Measurements from ENCODE around the gene CEP131.

Gene CEP131

GRCh38 chr17:81160747-81161453 is 61.9 kb downstream of the CEP131 start (continued):
- TF ChIP-seq CTCF (tag by site-specific recombination; IDR thresholded peaks at IDR 0.05) (no peak), ZNF157 (tag by site-specific recombination; IDR thresholded peaks at IDR 0.05) (no peak), ZNF76 (tag by site-specific recombination; IDR thresholded peaks at IDR 0.05; ENCODE audit: borderline replicate concordance, low read depth) (no peak), ZNF747 (tag by site-specific recombination; IDR thresholded peaks at IDR 0.05) (no peak)

- no peak overlapping the region for H3K27ac ChIP-seq (ENCODE audit: extremely low read depth, low read depth, low read length)
- H3K4me1 ChIP-seq (ENCODE audit: control insufficient read depth, insufficient read depth, low read length), result peaks cover 2% of the 10 kb centered on the region; the same call in 1 of the 2 replicates
- H3K36me3 ChIP-seq (ENCODE audit: control insufficient read depth in 2 of 2, insufficient read depth in 1 of 2, low read length in 2 of 2), result no peaks in the 10 kb centered on the region
- ChIA-PET POLR2A (no interaction called here), CTCF (no interaction called here)
- TF ChIP-seq ZNF670 (tag by site-specific recombination; IDR thresholded peaks at IDR 0.05; ENCODE audit: low read depth) (no peak), ZNF777 (tag by site-specific recombination; IDR thresholded peaks at IDR 0.05; ENCODE audit: borderline replicate concordance) (no peak), INSM2 (tag by site-specific recombination; IDR thresholded peaks at IDR 0.05) (no peak), ZSCAN30 (tag by site-specific recombination; IDR thresholded peaks at IDR 0.05) (no peak), ZFHX2 (tag by site-specific recombination; conservative IDR thresholded peaks at IDR 0.05) (no peak), GFI1B (tag by site-specific recombination; IDR thresholded peaks at IDR 0.05) (no peak)
- H3K9me3 ChIP-seq (ENCODE audit: control insufficient read depth, insufficient read depth, low read depth, low read length), result no peaks in the 10 kb centered on the region
- H3K4me3 ChIP-seq (ENCODE audit: low read depth, low read length), result no peak overlapping the region
These were observed 62.5 kb downstream of the CEP131 start for GRCh38 chr17:81160306-81160705.

GRCh38 chr17:81159611-81160265 is 63.0 kb downstream of the CEP131 start:
- Histone ChIP-seq H3K9me3 (ENCODE audit: control insufficient read depth, insufficient read depth, low read depth, low read length) (no peaks in the 10 kb centered on the region), H3K27ac (ENCODE audit: extremely low read depth, low read depth, low read length) (no peak overlapping the region), H3K4me3 (ENCODE audit: low read depth, low read length) (no peak overlapping the region), H3K4me1 (ENCODE audit: control insufficient read depth, insufficient read depth, low read length) (peaks cover 2% of the 10 kb centered on the region; the same call in 1 of the 2 replicates), H3K36me3 (ENCODE audit: control insufficient read depth in 2 of 2, insufficient read depth in 1 of 2, low read length in 2 of 2) (no peaks in the 10 kb centered on the region)
- ChIA-PET CTCF (no interaction called here), POLR2A (no interaction called here)
- TF ChIP-seq GFI1B (tag by site-specific recombination; IDR thresholded peaks at IDR 0.05) (no peak), ZNF48 (tag by site-specific recombination; IDR thresholded peaks at IDR 0.05) (no peak), ZBTB11 (tag by site-specific recombination; conservative IDR thresholded peaks at IDR 0.05; ENCODE audit: low read depth) (no peak), TCF7L2 (IDR thresholded peaks at IDR 0.05; ENCODE audit: borderline replicate concordance, low read depth, low read length) (no peak), ZNF354C (tag by site-specific recombination; IDR thresholded peaks at IDR 0.05; ENCODE audit: borderline replicate concordance, low read depth) (no peak), PRDM4 (tag by site-specific recombination; IDR thresholded peaks at IDR 0.05) (no peak), REST (tag by site-specific recombination; IDR thresholded peaks at IDR 0.05) (no peak), ZNF114 (tag by site-specific recombination; IDR thresholded peaks at IDR 0.05) (no peak), ZNF341 (tag by site-specific recombination; IDR thresholded peaks at IDR 0.05; ENCODE audit: low read depth) (no peak)
